SK-N-SH (cell line): Measurements from ENCODE around the gene TMEM240. TPM values are rescaled to one million over a fixed set of nuclear protein-coding genes. Genes with fewer than 3 reads are reported as not detected.
"Not testable (repeated sequence)": the region's sequence is repeated elsewhere in the genome, so short reads cannot be mapped to it uniquely, and the experiment has no call there.

Experiments used
- CTCF ChIA-PET: fragments of 300-600, 350-600 bp; formaldehyde crosslinking; extraction: SDS; loops from one replicate; lab custom pipeline; 2021; lab: Yijun Ruan, JAX
- POLR2A ChIA-PET: fragments of 350-600 bp; sonication (Branson Sonifier 250); formaldehyde crosslinking; extraction: SDS; loops from one replicate; lab custom pipeline; 2020; ENCODE audit warnings: antibody characterized with exemption, inconsistent platforms; lab: Yijun Ruan, JAX
- DNase-seq: peaks from one replicate; pipeline ENCODE4 v3.0.0; 2012
- H2AFZ ChIP-seq: fragments of 200-600 bp; sonication (generic); 2 replicates; pipeline ENCODE4 v1.8.1; 2016; ENCODE audit warnings: antibody characterized with exemption, mild to moderate bottlenecking, low read depth
- H3F3A ChIP-seq: fragments of 200-600 bp; sonication (generic); replicated peaks from 2 replicates; pipeline ENCODE3; 2016; ENCODE audit warnings: antibody characterized with exemption, mild to moderate bottlenecking; ENCODE audit not compliant: insufficient read depth
- H3K27ac ChIP-seq, 2 experiments: fragments of 200-500 bp in 1 of 2; fragments of 200-600 bp in 1 of 2; sonication (Bioruptor generic) in 1 of 2; sonication (generic), shearing (Covaris generic) in 1 of 2; 2 replicates each; pipeline versions ENCODE4 v1.5.1 to v1.6.1; 2014 to 2016; ENCODE audit warnings: low read depth in 2 of 2, inconsistent platforms in 1 of 2, low read length in 1 of 2, mild to moderate bottlenecking in 1 of 2, mixed read lengths in 1 of 2
- H3K27me3 ChIP-seq: fragments of 200-600 bp; sonication (generic), shearing (Covaris generic); 2 replicates; pipeline ENCODE4 v1.6.1; 2016; ENCODE audit warnings: mixed run types; ENCODE audit not compliant: insufficient read depth
- H3K36me3 ChIP-seq, 2 experiments: fragments of 200-500 bp in 1 of 2; fragments of 200-600 bp in 1 of 2; sonication (Bioruptor generic) in 1 of 2; sonication (generic) in 1 of 2; replicated peaks in 1 of 2; 2 replicates each; pipeline versions ENCODE3 to v1.5.1; 2014 to 2016; ENCODE audit warnings: low read length in 1 of 2, mild to moderate bottlenecking in 1 of 2; ENCODE audit not compliant: insufficient read depth in 2 of 2, control insufficient read depth in 1 of 2
- H3K4me1 ChIP-seq, 2 experiments: fragments of 200-500 bp in 1 of 2; fragments of 200-600 bp in 1 of 2; sonication (Bioruptor generic) in 1 of 2; sonication (generic), shearing (Covaris generic) in 1 of 2; 2 replicates each; pipeline versions ENCODE4 v1.5.1 to v1.6.1; 2014 to 2016; ENCODE audit warnings: low read depth in 1 of 2, low read length in 1 of 2, mixed run types in 1 of 2; ENCODE audit not compliant: insufficient read depth in 2 of 2, control insufficient read depth in 1 of 2
- H3K4me2 ChIP-seq: fragments of 200-600 bp; sonication (generic), shearing (Covaris generic); 2 replicates; pipeline ENCODE4 v1.6.1; 2017; ENCODE audit warnings: mixed run types
- H3K4me3 ChIP-seq, 2 experiments: fragments of 200-500 bp in 1 of 2; fragments of 200-600 bp in 1 of 2; sonication (Bioruptor generic) in 1 of 2; sonication (generic), shearing (Covaris generic) in 1 of 2; 2 replicates each; pipeline versions ENCODE4 v1.5.1 to v1.8.1; 2014 to 2016; ENCODE audit warnings: low read depth in 2 of 2, inconsistent platforms in 1 of 2, low read length in 1 of 2, mild to moderate bottlenecking in 1 of 2, mixed read lengths in 1 of 2, moderate library complexity in 1 of 2
- H3K79me2 ChIP-seq: fragments of 200-600 bp; sonication (generic); 2 replicates; pipeline ENCODE4 v1.8.1; 2017; ENCODE audit warnings: mild to moderate bottlenecking; ENCODE audit not compliant: insufficient read depth
- H3K9ac ChIP-seq: fragments of 200-600 bp; sonication (generic); 2 replicates; pipeline ENCODE4 v1.6.1; 2017; ENCODE audit warnings: mixed run types
- H3K9me2 ChIP-seq: fragments of 200-600 bp; sonication (generic); 2 replicates; pipeline ENCODE4 v1.6.1; 2017; ENCODE audit warnings: mixed run types
- H3K9me3 ChIP-seq: fragments of 200-600 bp; sonication (generic); 2 replicates; pipeline ENCODE4 v1.6.1; 2017; ENCODE audit warnings: mixed run types, mild to moderate bottlenecking, moderate library complexity
- H4K20me1 ChIP-seq: fragments of 200-600 bp; sonication (generic); 2 replicates; pipeline ENCODE4 v1.6.1; 2017; ENCODE audit warnings: mild to moderate bottlenecking, mixed run types; ENCODE audit not compliant: insufficient read depth
- CHD2 ChIP-seq: fragments of 150-350 bp; IDR thresholded peaks from 2 replicates; pipeline ENCODE4 v1.6.1; 2018; ENCODE audit warnings: low read length; ENCODE audit not compliant: partially characterized antibody
- POLR2AphosphoS5 ChIP-seq: IDR thresholded peaks from 2 replicates; pipeline ENCODE4 v1.6.1; 2012; ENCODE audit warnings: low read depth, low read length
- RCOR1 ChIP-seq: fragments of 150-350 bp; IDR thresholded peaks from 2 replicates; pipeline ENCODE4 v1.6.1; 2017; ENCODE audit warnings: antibody characterized with exemption, low read length
- RXRA ChIP-seq: IDR thresholded peaks from 2 replicates; pipeline ENCODE4 v1.4.0; 2012; ENCODE audit warnings: low read depth, mild to moderate bottlenecking, borderline replicate concordance
- TEAD4 ChIP-seq: IDR thresholded peaks from 2 replicates; pipeline ENCODE4 v1.4.0; 2012; ENCODE audit warnings: mild to moderate bottlenecking, borderline replicate concordance; ENCODE audit not compliant: insufficient read depth
- WGBS: methylation state at CpG from one replicate; pipeline ENCODE4 v1.1.6; 2017; ENCODE audit warnings: low lambda C conversion rate; 5-methylcytosine and 5-hydroxymethylcytosine counted together
- polyA plus RNA-seq, 3 experiments: library from polyadenylated mRNA; depleted of rRNA; stranded (reverse); fragments of >200 nt; gene quantifications; 2 replicates each; pipeline ENCODE4 v1.2.3, GENCODE V29; 2012

The TMEM240 gene
- polyA plus RNA-seq, 1 of the 3 experiments (the other 2 are of a cell fraction): 6.5 TPM

DNA sequence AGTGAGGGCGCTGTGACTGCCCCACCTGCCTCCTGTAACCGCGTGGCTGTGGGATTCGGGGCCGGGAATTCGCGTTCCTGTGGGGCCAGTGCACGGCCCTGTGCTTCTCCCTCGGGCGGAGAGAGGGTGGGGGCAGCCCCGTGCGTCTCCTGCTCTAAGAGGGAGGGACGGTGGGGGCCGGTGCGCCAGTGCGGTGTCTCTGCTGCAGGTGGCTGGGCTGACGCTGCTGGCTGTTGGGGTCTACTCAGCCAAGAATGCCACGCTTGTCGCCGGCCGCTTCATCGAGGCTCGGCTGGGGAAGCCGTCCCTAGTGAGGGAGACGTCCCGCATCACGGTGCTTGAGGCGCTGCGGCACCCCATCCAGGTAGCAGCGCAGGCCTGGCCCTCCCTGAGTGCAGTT lies 17.9 kb downstream of the TMEM240 start:
- peaks cover 0 to 12% of the 10 kb centered on the region in 2 experiments for H3K36me3 ChIP-seq
- CTCF ChIA-PET, H2AFZ ChIP-seq, H4K20me1 ChIP-seq, POLR2A ChIA-PET, H3K27me3 ChIP-seq, H3K9me3 ChIP-seq, H3K9ac ChIP-seq, H3K9me2 ChIP-seq, H3K4me1 ChIP-seq, DNase-seq, H3K27ac ChIP-seq, H3F3A ChIP-seq, H3K4me3 ChIP-seq, H3K79me2 ChIP-seq, H3K4me2 ChIP-seq: not testable (repeated sequence)
- 100% methylated on average over 7 of the region's 30 CpGs for WGBS

DNA sequence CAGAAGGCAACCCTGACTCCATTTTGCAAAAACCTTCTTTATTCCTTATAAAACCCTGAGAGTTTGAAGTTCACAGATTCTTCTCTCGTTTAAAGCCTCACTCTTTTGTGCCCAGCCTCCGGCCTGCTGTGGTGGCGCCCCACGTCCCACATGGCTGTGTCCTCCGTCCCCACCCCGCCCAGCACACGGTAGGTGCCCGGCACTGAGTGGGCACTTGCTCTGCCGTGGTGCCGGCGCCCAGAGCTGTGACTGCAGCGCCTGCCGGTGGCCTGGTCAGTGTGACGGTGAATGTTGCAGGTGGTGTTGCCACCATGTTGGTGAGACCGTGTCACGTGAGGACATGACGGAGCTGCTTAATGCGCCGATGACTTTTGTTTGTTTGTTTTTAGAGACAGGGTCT lies 19.1 kb downstream of the TMEM240 start:
- Histone ChIP-seq H3K27ac (no peak overlapping the region), H3K4me1 (no peaks in the 10 kb centered on the region), H3F3A (no peaks in the 10 kb centered on the region), H3K9me3 (no peaks in the 10 kb centered on the region), H4K20me1 (no peaks in the 10 kb centered on the region), H3K36me3 (peaks cover 0 to 11% of the 10 kb centered on the region in 2 experiments), H3K4me3 (no peak overlapping the region), H3K27me3 (no peaks in the 10 kb centered on the region), H3K79me2 (peaks cover 1% of the 10 kb centered on the region; the same call in 1 of the 2 replicates), H2AFZ (no peak overlapping the region), H3K9ac (no peak overlapping the region), H3K4me2 (no peak overlapping the region), H3K9me2 (no peaks in the 10 kb centered on the region)
- ChIA-PET POLR2A (no interaction called here), CTCF (interaction anchor here (0.9 kb wide), 1 partner anchor 25 kb away, joined by 3 read pairs; no protein-coding TSS in a partner anchor)
- DNase-seq: no peak
- WGBS: 90% methylated on average over 17 of the region's 19 CpGs
- no peak for TF ChIP-seq RCOR1
- no peak for TF ChIP-seq RXRA
- TF ChIP-seq CHD2: no peak
- TF ChIP-seq POLR2AphosphoS5: no peak
- TF ChIP-seq TEAD4: no peak

DNA sequence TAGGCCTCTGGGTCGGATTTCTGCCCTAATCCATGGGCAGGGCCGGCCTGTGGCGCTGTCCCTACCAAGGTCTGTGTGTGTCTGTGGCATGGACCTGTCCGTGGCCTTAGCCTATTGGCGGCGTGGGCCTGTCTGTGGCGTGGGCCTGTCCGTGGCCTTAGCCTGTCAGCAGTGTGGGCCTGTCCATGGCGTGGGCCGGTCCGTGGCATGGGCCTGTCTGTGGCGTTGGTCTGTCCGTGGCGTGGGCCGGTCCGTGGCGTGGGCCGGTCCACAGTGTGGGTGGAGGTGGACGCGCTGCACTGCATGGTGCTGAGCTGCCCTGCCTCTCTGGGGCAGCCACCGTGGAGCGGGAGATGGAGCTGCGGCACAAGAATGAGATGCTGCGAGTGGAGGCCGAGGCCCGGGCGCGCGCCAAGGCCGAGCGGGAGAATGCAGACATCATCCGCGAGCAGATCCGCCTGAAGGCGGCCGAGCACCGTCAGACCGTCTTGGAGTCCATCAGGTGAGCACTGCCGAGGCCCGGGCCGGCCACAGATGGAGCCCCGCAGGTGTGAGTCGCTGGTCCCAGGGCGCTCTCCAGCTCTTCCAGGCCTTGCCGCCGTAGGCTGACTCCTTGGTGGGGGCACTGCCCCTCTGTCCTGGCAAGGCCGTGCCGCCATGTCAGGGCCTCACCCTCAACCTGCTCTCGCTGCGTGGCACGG lies 20.5 kb downstream of the TMEM240 start:
- H3K4me1 ChIP-seq, DNase-seq, H3K36me3 ChIP-seq, H3K9ac ChIP-seq, H3K27ac ChIP-seq, H4K20me1 ChIP-seq, H3K9me3 ChIP-seq, POLR2A ChIA-PET, H3K4me2 ChIP-seq, H3K27me3 ChIP-seq, H3K9me2 ChIP-seq, H3F3A ChIP-seq, CTCF ChIA-PET, H3K4me3 ChIP-seq, H2AFZ ChIP-seq: not testable (repeated sequence)
- WGBS: 97% methylated on average over 11 of the region's 51 CpGs
- H3K79me2 ChIP-seq: peaks cover 12% of the 10 kb centered on the region; the same call in 1 of the 2 replicates

DNA sequence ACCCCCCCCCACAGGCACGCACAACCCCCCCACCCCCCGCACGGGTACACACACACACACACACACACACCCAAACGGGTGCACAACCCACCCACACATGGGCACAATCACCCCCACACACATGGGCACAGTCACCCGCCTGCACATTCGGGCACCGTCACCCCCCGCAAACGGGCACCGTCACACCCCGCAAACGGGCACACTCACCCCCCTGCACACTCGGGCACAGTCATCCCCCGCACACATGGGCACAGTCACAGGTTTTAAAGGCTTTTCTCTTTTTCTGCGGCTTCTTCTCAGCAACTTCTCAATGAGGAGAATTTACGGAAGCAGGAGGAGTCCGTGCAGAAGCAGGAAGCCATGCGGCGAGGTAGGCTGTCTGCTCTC lies 21.8 kb downstream of the TMEM240 start:
- WGBS: 97% methylated on average over 16 of the region's 19 CpGs

More for the DNA sequence above, 21.8 kb downstream of the TMEM240 start:
- H3F3A ChIP-seq, H4K20me1 ChIP-seq, H3K27ac ChIP-seq, H3K9ac ChIP-seq, POLR2A ChIA-PET, H3K4me2 ChIP-seq, H3K9me2 ChIP-seq, H2AFZ ChIP-seq, CTCF ChIA-PET, H3K27me3 ChIP-seq, H3K4me3 ChIP-seq, H3K36me3 ChIP-seq, H3K9me3 ChIP-seq, H3K4me1 ChIP-seq: not testable (repeated sequence)
- peak; percentile 20 for DNase-seq
- peaks cover 22% of the 10 kb centered on the region; the same call in 1 of the 2 replicates for H3K79me2 ChIP-seq
